ENCODE data around the gene NOB1. TPM values are rescaled to one million over a fixed set of nuclear protein-coding genes. Genes with fewer than 3 reads are reported as not detected.
A peak's percentile ranks its signal among the peaks of the same experiment; 100 is the strongest.

The NOB1 gene
- total and polyA plus RNA-seq, 9 of the 15 experiments (the other 6 are each of a cell fraction or from before 2014, with no cell fraction given): 42.4 to 148 (median 116) TPM

DNA sequence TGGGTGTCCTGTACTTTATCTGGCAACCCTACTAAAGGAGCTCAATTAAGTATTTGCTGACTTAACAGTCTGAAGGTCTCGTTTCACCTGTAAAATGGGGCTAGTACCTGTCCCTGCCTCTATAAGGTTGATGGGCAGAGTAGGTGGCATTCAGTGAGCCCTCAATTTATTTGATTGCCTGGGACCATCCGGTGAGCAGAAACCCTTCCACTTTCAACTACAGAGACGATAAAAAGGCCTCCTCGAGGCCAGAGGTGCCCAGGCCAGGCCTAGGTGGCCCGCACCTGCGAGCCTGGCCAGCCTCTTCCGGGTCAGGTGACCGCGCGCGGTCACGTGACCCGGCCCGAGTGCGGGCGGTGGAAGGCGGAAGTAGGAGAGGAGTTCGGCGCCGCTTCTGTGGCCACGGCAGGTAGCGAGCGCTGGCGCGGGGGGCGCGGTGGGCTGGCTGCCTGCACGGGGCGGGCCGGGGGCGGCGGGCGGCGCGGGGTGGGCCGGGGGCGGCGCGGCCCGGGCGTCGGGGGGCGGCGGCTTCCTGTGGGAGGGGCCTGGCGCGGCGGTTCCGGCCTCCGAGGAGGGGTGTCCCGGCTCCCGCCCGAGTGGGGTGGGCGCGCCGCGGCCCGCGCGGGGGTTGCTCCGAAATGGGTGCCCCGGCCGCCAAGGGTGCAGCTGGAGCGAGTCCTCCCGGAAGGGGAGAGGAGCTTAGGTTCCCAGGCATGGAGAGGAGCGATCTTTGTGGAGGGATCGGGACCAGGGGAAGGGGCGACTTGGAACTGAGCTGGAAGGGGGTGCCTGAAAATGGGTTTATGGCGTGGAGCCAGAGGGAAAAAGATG, 7.5 kb upstream of the NOB1 start, which contains the start of gene WWP2 (continued):
- TF ChIP-seq JUN (IDR thresholded peaks at IDR 0.05; ENCODE audit: borderline replicate concordance, low read depth, low read length) (no peak), JUN (CRISPR knock-in tag; IDR thresholded peaks at IDR 0.05; ENCODE audit: borderline replicate concordance) (no peak), HBP1 (CRISPR knock-in tag; IDR thresholded peaks at IDR 0.05) (no peak), ZNF174 (CRISPR knock-in tag; IDR thresholded peaks at IDR 0.05) (no peak), RNF219 (CRISPR knock-in tag; IDR thresholded peaks at IDR 0.05) (no peak), MTA2 (IDR thresholded peaks at IDR 0.05; ENCODE audit: low read depth) (no peak), TEAD2 (tag; IDR thresholded peaks at IDR 0.05) (no peak), ZNF445 (CRISPR knock-in tag; IDR thresholded peaks at IDR 0.05; ENCODE audit: low read depth) (no peak), NCOR1 (IDR thresholded peaks at IDR 0.05) (peak; percentile 34), NELFE (IDR thresholded peaks at IDR 0.05; ENCODE audit: insufficient read depth, insufficient read length) (no peak), PTBP1 (IDR thresholded peaks at IDR 0.05; ENCODE audit: low read depth, low read length) (no peak), ARID1B (IDR thresholded peaks at IDR 0.05) (peak; percentile 23; the same call in 1 of the 2 replicates), POLR3G (IDR thresholded peaks at IDR 0.05; ENCODE audit: extremely low read depth, insufficient read length, insufficient replicate concordance) (no peak), BRCA1 (IDR thresholded peaks at IDR 0.05) (no peak), BRCA1 (CRISPR knock-in tag; IDR thresholded peaks at IDR 0.05) (no peak), CREBBP (IDR thresholded peaks at IDR 0.05; ENCODE audit: low read depth, low read length) (no peak), ESRRB (CRISPR knock-in tag; IDR thresholded peaks at IDR 0.05; ENCODE audit: borderline replicate concordance) (no peak), SLC30A9 (CRISPR knock-in tag; IDR thresholded peaks at IDR 0.05) (no peak), ELF2 (CRISPR knock-in tag; IDR thresholded peaks at IDR 0.05) (peak; percentile 99), SNIP1 (IDR thresholded peaks at IDR 0.05; ENCODE audit: low read depth) (no peak), LEF1 (IDR thresholded peaks at IDR 0.05) (no peak), ATF3 (IDR thresholded peaks at IDR 0.05) (peak; percentile 28; the same call in 1 of the 2 replicates), ATF3 (CRISPR knock-in tag; conservative IDR thresholded peaks at IDR 0.05) (no peak), SRSF3 (IDR thresholded peaks at IDR 0.05; ENCODE audit: insufficient read depth, low read length) (no peak)
- TF ChIP-seq, protein P1, sequence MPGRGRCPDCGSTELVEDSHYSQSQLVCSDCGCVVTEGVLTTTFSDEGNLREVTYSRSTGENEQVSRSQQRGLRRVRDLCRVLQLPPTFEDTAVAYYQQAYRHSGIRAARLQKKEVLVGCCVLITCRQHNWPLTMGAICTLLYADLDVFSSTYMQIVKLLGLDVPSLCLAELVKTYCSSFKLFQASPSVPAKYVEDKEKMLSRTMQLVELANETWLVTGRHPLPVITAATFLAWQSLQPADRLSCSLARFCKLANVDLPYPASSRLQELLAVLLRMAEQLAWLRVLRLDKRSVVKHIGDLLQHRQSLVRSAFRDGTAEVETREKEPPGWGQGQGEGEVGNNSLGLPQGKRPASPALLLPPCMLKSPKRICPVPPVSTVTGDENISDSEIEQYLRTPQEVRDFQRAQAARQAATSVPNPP (IDR thresholded peaks at IDR 0.05; ENCODE audit: borderline replicate concordance, insufficient read depth, insufficient read length): no peak

All from K562 (cell line).